H7 (cell line): ENCODE data around the gene LRBA. TPM values are rescaled to one million over a fixed set of nuclear protein-coding genes. Genes with fewer than 3 reads are reported as not detected.

Experiments
- DNase-seq: peaks from one replicate; pipeline ENCODE4 v3.0.0; 2012
- H3K27me3 ChIP-seq: 2 replicates; pipeline ENCODE4 v1.6.0; 2011; ENCODE audit warnings: mild to moderate bottlenecking, low read length; ENCODE audit not compliant: control insufficient read depth, insufficient read depth
- H3K36me3 ChIP-seq: replicated peaks from 2 replicates; pipeline ENCODE4 v1.5.1; 2011; ENCODE audit warnings: low read length; ENCODE audit not compliant: control insufficient read depth, insufficient read depth
- H3K4me3 ChIP-seq: 2 replicates; pipeline ENCODE4 v1.5.1; 2011; ENCODE audit warnings: low read depth, mild to moderate bottlenecking, control low read depth, low read length, moderate library complexity; ENCODE audit not compliant: insufficient read depth
- total RNA-seq: library from RNA; depleted of rRNA; stranded (reverse); fragments of >200 nt; shearing (Covaris generic); gene quantifications from 2 replicates; pipeline ENCODE4 v1.2.3, GENCODE V29; 2014

LRBA gene
- total RNA-seq, 1 experiment from 2014 or later, result 47.3 TPM

DNA sequence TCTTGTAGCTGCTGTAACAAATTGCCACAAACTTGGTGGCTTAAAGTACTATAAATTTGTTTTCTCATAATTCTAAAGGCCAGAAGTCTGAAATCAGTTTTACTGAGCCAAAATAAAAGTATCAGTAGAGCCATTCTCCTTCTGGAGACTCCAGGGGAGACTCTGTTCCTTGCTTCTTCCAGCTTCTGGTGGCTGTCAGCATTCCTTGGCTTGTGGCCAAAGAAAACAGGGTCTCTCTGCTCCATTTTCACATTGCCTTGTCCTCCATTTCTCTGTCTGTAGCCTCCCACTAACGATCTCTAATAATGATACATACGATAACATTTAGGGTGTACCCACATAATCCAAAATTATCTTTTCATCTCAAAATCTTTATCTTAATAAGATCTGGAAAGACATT lies 232.8 kb downstream of the LRBA start:
- H3K4me3 ChIP-seq, result no peak overlapping the region
- DNase-seq, result no peak
- no peaks in the 10 kb centered on the region for H3K27me3 ChIP-seq
- H3K36me3 ChIP-seq, result no peaks in the 10 kb centered on the region

DNA sequence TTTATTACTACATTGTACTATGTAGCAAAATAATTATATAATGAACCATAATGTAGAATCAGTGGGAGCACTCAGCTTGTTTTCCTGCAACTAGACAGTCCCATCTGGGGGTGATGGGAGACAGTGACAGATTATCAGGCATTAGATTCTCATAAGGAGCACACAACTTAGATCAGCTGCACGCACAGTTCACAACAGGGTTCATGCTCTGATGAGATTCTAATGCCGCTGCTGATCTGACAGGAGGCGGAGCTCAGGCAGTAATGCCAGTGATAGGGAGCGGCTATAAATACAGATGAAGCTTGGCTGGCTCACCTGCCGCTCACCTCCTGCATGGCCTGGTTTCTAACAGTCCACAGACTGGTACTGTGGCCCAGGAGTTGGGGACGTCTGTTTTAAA lies 233.9 kb downstream of the LRBA start:
- DNase-seq, result no peak
- no peaks in the 10 kb centered on the region for H3K36me3 ChIP-seq
- H3K27me3 ChIP-seq, result no peaks in the 10 kb centered on the region
- H3K4me3 ChIP-seq, result no peak overlapping the region

DNA sequence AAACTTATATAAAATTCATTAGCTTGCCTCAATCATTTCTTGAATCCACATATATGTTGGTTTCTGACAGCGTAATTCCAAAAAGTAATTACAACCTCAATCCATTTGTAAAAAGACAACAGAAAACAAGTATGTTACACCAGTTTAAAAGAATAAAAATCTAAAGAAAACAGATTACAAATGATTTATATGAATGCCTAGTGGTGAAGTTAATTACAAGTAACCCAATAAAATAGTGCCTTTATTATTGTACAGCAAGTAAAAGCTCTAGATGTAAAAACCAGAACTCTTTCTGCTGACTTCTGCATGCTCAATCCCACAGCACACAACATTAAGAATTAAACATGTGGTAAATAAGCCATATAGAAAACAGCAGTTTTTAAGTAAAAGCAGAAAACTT lies 235.4 kb downstream of the LRBA start:
- DNase-seq, result no peak
- H3K4me3 ChIP-seq, result no peak overlapping the region
- no peaks in the 10 kb centered on the region for H3K27me3 ChIP-seq
- no peaks in the 10 kb centered on the region for H3K36me3 ChIP-seq

DNA sequence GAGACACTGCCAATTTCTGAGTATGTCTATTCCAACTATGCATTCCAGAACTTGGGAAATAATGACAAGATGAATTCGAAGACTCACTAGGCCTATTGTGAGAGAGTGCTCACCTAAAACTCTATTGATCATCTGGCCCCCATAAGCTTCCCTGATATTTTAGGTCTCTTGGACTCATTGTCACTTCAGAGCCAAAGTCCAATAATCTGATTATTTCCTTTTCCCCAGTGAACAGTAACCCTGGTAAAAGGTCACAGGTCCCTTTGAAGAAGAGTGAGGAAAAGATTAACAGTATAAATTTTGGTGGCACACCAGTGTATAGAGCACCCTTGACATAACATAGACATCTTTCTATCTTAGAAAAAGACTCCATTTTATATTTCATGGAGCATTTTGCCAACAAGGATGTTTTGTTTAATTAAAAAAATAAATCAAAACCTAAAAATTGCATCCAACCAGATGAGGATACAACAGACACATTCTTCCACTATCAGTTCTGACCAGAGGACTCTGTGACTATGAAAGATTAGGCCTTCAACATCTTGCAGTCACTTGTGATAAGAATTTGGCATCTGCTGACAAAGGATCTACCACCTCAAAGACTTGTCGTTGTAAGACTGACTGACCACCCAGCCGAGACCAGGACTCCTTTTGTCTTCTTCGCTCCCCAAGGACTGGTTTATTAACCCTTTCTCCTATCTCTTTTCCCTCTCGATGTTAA lies 241.2 kb downstream of the LRBA start:
- Histone ChIP-seq H3K27me3 (no peaks in the 10 kb centered on the region), H3K4me3 (no peak overlapping the region), H3K36me3 (no peaks in the 10 kb centered on the region)
- no peak for DNase-seq

DNA sequence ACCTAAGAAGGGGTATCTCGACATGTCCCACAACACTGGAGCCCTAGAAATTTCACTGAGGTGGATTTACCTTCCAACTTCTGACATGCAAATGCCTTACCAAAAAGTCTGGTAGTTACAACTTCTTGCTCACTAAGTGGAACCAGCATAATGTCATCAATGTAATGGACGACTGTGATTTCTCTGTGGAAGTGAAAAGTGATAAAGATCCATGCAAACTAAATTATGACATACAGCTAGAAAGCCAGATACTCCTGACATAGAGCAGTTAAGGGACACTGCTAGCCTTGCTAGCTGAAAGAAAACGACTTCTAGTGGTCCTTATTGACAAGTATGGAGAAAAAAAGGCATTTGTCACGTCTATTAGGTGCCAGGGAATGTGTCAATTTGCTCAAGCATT lies 242.1 kb downstream of the LRBA start:
- DNase-seq, result no peak
- H3K27me3 ChIP-seq, result no peaks in the 10 kb centered on the region
- H3K4me3 ChIP-seq, result no peak overlapping the region
- H3K36me3 ChIP-seq, result no peaks in the 10 kb centered on the region

DNA sequence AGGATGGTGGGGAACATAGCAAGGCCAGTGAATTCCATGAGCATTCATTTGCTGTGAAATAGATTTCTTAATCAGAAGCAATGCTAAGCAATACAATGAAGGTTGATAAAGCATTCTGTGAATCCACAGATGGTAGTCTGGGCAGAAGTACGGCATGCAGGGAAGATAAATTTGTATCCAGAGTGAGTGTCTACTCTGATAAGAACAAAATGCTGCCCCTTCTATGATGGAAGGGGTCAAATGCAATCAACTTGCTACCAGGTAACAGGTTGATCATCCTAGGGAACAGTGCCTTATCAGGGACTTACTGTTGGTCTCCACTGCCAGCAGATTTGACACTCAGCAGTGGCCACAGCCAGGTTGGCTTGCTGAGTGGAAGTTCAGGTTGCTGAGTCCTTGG lies 243.7 kb downstream of the LRBA start:
- DNase-seq, result no peak
- Histone ChIP-seq H3K4me3 (no peak overlapping the region), H3K36me3 (no peaks in the 10 kb centered on the region), H3K27me3 (no peaks in the 10 kb centered on the region)

GRCh38 chr4:150769845-150770244 lies 245.2 kb downstream of the LRBA start:
- Histone ChIP-seq H3K27me3 (no peaks in the 10 kb centered on the region), H3K4me3 (no peak overlapping the region), H3K36me3 (no peaks in the 10 kb centered on the region)
- no peak for DNase-seq

- no peak overlapping the region for H3K4me3 ChIP-seq
- no peaks in the 10 kb centered on the region for H3K27me3 ChIP-seq
- no peak for DNase-seq
- H3K36me3 ChIP-seq, result no peaks in the 10 kb centered on the region
Observed at GRCh38 chr4:150769248-150769647, 245.8 kb downstream of the LRBA start.

GRCh38 chr4:150768497-150768896 lies 246.6 kb downstream of the LRBA start:
- Histone ChIP-seq H3K27me3 (no peaks in the 10 kb centered on the region), H3K36me3 (no peaks in the 10 kb centered on the region), H3K4me3 (no peak overlapping the region)
- DNase-seq, result no peak

DNA sequence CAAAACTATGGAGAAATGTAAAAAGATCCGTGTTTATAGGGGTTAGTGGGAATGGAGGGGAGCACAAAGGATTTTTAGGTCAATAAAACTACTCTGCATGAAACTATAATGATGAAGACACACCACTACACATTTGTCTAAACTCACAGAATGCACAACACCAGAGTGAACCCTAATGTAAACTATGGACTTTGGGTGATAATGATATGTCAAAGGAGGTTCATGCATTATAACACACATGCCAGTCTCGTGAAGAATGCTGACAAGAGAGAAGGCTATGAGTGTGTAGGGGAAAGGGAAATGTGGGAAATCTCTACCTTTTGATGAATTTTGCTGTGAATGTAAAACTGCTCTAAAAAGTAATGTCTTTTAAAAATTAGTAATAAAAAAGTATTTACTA lies 249.9 kb downstream of the LRBA start:
- Histone ChIP-seq H3K4me3 (no peak overlapping the region), H3K36me3 (no peaks in the 10 kb centered on the region), H3K27me3 (no peaks in the 10 kb centered on the region)
- no peak for DNase-seq

GRCh38 chr4:150751648-150752047 lies 263.4 kb downstream of the LRBA start:
- Histone ChIP-seq H3K4me3 (no peak overlapping the region), H3K36me3 (no peaks in the 10 kb centered on the region), H3K27me3 (no peaks in the 10 kb centered on the region)
- DNase-seq, result no peak

GRCh38 chr4:150750824-150751223 lies 264.3 kb downstream of the LRBA start:
- no peaks in the 10 kb centered on the region for H3K36me3 ChIP-seq

GRCh38 chr4:150746156-150746555 lies 268.9 kb downstream of the LRBA start:
- H3K36me3 ChIP-seq, result no peaks in the 10 kb centered on the region
- no peak overlapping the region for H3K4me3 ChIP-seq
- DNase-seq, result no peak
- no peaks in the 10 kb centered on the region for H3K27me3 ChIP-seq

More at GRCh38 chr4:150750824-150751223, 264.3 kb downstream of the LRBA start:
- H3K4me3 ChIP-seq, result no peak overlapping the region
- DNase-seq, result no peak
- H3K27me3 ChIP-seq, result no peaks in the 10 kb centered on the region

DNA sequence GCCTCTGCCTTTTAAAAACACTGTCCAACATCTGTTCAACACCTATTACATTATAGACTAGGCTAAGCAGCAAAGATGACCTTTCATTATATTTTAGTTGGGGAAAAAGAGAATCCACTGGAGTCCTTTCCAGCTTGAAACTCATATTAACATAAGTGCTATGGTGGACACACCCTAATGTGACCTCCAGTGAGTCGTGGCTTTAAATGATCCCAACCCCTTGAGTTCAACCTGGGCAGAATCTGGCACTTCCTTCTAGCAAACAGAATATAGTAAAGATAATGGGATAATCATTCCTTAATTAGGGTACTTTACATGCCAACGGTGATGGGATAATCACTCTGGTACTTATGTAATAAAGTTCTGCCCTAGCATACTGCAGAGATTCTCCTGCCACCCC lies 270.5 kb downstream of the LRBA start:
- DNase-seq, result no peak
- Histone ChIP-seq H3K36me3 (no peaks in the 10 kb centered on the region), H3K4me3 (no peak overlapping the region), H3K27me3 (no peaks in the 10 kb centered on the region)

DNA sequence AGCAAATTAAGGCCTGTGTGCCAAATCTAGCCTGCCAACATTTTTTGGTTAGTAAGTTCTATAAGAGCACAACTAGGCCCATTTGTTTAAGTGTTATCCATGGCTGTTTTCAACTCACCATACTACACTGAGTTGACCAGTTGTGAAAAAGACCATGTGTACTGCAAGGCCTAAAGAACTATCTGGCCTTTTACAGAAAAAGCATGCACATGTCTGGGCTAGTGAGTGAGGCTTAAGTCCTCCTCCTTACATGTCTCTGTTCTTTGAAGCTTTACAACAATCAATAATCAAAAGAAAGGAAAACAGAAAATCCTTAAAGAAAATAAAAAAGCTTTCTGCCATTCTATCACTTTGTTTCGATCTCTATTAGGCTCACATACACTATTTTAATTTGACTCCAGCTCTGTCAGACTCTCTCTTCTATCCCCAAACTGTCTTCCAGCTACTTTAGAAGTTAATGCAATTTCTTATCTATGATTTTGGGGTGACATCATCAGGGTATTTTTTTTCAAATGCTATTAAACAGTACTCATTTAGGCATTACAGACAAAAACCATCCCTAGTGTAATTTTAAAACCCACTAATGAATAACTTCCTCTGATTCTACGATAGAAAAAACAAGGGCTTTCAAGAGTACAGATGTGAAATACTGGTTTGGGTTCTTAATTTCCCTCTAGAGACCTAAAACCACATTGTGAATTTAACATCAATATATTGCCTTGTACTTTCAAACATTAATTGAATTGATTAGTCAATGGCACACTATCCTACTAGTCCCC lies 271.3 kb downstream of the LRBA start:
- no peaks in the 10 kb centered on the region for H3K27me3 ChIP-seq
- H3K36me3 ChIP-seq, result no peaks in the 10 kb centered on the region
- no peak for DNase-seq
- H3K4me3 ChIP-seq, result no peak overlapping the region
